DMS114 treated with DMSO at 0.1 percent for 48 hours (cell line): ENCODE measurements around the gene RASGEF1C.

Experiments
- DNase-seq: peaks from one replicate; lab custom pipeline; 2025; ENCODE audit not compliant: unreplicated experiment; lab: John Stamatoyannopoulos, UW

Gene RASGEF1C

DNA sequence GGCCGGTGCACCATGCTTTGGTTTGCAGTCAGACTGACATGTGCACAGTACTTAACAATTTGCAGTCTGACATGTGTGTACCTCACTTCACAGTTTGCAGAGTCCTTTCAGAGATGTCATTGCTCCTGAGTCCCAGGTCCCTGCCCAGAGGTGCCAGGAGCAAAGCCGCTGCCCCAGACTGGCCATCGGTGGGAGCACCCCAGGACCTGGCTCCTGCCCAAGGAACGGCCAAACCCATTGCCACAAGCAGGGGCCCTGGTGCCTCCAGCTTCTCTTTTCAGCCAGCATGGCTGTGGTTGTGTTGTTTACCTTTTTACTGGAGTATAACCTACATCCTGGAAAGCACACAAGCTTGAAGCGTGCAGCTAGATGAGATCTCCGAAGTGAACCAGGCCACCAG, 28.6 kb downstream of the RASGEF1C start:
- no peak for DNase-seq

DNA sequence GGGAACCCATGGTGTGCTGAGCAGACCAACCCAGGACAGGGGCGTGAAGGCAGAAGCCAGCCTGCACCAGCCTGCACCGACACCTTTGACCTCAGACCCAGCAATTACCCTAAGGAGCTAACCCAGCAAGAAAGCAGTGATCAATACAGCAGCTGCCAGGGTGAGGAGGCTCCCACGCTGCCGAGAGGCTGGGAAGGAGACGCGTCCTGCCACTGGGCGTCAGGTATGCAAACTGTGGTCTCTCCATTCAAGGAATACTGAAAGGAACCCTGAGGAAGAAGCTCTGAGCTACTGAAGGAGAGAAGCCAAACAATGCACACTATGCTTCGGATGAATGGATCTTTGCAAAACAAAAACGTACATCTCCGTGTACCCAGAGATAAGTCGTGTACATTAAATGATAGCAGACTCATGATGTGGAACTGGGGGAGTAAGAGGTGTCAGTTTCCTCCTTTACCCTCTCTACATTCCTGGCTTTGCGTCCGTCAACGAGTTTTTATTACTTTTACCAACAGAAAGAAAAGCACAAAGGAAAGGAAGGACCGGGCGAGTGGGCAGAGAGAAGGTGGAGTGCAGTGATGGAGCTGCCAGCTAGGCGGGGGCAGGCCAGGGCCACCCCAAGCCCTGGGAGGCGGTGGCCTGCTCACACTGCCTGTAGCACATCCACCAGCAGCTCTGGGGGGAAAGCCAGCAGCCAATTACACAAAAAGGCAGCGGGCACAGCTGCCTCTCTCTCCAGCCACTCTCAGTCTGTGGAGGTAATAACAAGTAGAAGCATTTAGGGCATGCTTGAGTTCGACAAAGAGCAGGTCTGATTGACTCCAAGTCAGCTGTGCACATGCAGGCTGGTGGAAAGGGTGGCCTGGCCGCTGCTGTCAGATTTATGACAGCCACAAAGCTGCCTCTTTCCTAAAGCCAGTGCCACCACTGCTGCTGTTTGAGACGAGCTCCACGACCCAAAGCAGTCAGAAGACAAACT, 29.3 kb downstream of the RASGEF1C start:
- DNase-seq: no peak

GRCh38 chr5:180178531-180179441, 30.2 kb downstream of the RASGEF1C start:
- DNase-seq: no peak

DNA sequence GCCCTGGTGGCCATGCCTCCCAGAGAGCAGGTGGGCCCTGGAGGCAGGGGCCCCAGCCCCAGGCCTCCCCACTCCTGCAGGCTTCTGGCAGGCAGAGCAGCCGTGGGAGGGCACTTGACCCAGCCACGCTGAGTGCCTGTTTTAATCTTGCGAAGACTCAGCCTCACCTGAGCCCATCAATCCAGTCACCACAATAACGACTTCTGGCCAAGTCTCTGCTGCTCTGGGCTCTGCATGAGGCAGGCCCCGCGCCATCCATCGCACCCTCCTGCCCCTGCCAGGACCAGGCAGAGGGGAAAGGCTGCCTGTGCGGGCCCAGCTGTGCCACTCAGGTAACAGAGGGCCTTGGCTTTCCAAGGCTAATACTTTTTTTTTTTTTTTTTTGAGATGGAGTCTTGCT, 32.8 kb downstream of the RASGEF1C start:
- no peak for DNase-seq

- DNase-seq: no peak
Observed at GRCh38 chr5:180175015-180175431, 34.0 kb downstream of the RASGEF1C start.

DNA sequence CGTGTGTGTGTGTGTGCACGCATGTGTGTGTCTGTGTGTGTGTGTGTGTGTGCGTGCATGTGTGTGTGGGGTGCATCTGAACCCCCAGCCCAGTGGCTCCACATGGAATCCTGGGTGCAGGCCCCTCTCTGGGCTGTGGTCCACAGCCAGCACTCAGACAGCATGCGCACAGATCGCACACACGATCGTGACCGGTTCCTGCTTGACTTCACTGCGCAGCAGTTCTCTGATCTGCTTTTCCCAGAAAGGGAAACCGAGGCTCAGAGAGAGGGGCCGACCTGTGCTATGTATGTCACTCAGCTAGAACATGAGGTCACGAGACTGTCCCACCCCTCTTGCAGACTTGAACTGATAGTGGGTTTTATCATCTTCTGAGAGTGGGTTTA, 34.4 kb downstream of the RASGEF1C start:
- no peak for DNase-seq

- no peak for DNase-seq
Observed at GRCh38 chr5:180173875-180174586, 35.0 kb downstream of the RASGEF1C start.

DNA sequence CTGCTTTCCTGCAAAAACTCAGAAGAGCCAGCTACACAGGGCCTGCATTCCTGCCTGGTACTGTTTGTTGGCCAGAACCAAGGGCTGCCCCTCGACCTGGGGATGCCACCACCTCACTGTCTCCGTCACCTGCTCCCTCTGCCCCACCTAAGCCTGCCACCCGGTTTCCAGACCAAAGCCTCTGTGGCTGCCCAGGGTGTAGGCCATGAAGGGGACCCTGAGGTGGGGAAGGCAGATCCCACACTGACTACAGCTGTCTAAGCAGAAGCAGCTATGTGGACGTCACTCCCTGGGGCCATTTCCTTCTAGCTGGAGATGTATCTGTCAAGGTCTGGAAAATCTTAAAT, 35.8 kb downstream of the RASGEF1C start:
- DNase-seq: no peak

- DNase-seq: no peak
Observed at GRCh38 chr5:180172447-180173197, 36.4 kb downstream of the RASGEF1C start.

DNA sequence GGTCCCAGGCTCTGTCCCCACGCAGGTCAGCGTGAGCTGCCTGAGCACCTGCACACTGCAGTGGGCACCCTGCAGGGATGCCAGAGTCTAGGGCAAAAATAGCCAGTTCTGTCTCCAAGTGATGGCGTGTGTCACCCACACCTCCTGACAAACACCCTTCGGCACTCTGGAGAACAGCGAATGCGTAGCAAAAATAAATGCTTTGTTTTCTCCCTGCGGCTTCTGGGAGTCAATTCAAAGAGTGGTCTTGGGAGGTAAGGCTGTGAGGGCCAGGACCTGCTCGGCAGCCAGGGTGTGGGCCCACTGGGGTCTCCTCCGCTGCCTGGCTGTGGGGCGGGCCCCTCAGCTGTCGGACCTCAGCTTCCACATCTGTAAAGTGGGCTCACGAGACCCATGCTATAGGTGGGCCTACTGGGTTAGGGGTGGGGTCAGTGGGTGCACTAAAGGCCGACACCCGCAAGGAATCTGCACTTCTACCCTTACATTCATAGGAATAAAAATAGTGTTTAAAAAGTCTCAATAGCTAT, 37.4 kb downstream of the RASGEF1C start:
- DNase-seq: no peak

DNA sequence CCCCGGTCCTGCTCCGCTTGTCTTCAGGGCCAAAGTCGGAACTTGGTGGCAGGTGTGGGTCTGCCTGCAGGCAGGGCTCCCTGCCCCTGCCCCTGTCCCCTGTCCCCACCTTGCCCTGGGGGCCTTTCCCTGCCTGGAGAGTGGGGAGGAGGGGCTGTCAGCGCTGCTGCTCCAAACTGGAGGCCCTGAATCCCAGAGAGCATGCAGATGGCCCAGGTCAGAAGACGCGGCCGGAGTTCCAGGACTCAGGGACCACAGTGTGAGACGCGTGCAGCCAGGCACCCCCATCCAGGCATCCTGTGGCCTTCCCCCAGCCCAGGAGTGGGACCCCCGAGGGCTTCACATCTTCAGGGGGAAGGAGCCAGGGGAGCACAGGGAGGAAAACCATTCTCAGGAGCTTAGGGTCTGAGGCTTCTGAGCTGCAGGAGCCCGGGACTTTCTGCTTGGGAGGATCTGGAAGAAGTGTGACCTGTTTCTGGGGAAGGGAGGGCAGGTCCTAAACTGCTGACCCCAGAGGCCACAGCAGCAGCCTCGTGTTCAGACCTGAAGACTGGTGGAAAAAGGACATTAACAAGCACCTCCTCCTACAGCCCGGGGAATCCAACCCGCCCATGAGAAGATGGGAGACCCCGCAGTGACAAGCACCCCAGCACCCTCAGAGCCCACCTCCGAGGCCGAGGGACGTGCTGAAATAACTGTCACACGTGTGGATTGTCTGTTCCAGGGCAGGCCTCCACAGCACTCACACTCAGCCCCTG, 38.0 kb downstream of the RASGEF1C start:
- DNase-seq: no peak

GRCh38 chr5:180170106-180170809, 38.8 kb downstream of the RASGEF1C start:
- DNase-seq: no peak

- no peak for DNase-seq
Observed at GRCh38 chr5:180169248-180170105, 39.5 kb downstream of the RASGEF1C start.

GRCh38 chr5:180168758-180169157, 40.3 kb downstream of the RASGEF1C start:
- DNase-seq: no peak

- DNase-seq: no peak
Observed at GRCh38 chr5:180166176-180166575, 42.8 kb downstream of the RASGEF1C start.

- DNase-seq: no peak
Observed at GRCh38 chr5:180162304-180162661, 46.7 kb downstream of the RASGEF1C start.

GRCh38 chr5:180161420-180162303, 47.3 kb downstream of the RASGEF1C start:
- no peak for DNase-seq
